Loucy (cell line): ENCODE results near the gene TXN2.

Experiments used
- CTCF ChIP-seq: fragments of 200-600 bp; sonication (generic); conservative IDR thresholded peaks from 2 replicates; pipeline ENCODE4 v1.5.1; 2014; ENCODE audit warnings: mild to moderate bottlenecking, antibody characterized with exemption, low read length
- EZH2phosphoT487 ChIP-seq: fragments of 200-600 bp; IDR thresholded peaks from 2 replicates; pipeline ENCODE4 v1.6.1; 2018; ENCODE audit warnings: antibody characterized with exemption, mild to moderate bottlenecking, moderate library complexity, borderline replicate concordance

- TF ChIP-seq CTCF (no peak), EZH2phosphoT487 (no peak)
These were observed 25.4 kb upstream of the TXN2 start, which contains the start of gene FOXRED2 for GRCh38 chr22:36506637-36507517.
